NCI-H345 (cell line): ENCODE results near the gene NKX1-2.

Experiments
- DNase-seq: peaks from one replicate; lab custom pipeline; 2025; lab: John Stamatoyannopoulos, UW

Gene NKX1-2

GRCh38 chr10:124450012-124450782, at the start of gene NKX1-2:
TSS of gene NKX1-2 (minus strand) at chr10:124450035. CDS start at chr10:124449943, 92 bp downstream.
- DNase-seq = peak; percentile 30

- no peak for DNase-seq
Observed at GRCh38 chr10:124498056-124498455, 48.2 kb upstream of the NKX1-2 start.

GRCh38 chr10:124497196-124497881, 47.5 kb upstream of the NKX1-2 start:
- DNase-seq = no peak

- no peak for DNase-seq
Observed at GRCh38 chr10:124496620-124497019, 46.8 kb upstream of the NKX1-2 start.

- DNase-seq = no peak
Observed at GRCh38 chr10:124496150-124496549, 46.3 kb upstream of the NKX1-2 start.

GRCh38 chr10:124495725-124496124, 45.9 kb upstream of the NKX1-2 start:
- no peak for DNase-seq

GRCh38 chr10:124495162-124495561, 45.3 kb upstream of the NKX1-2 start:
- no peak for DNase-seq

GRCh38 chr10:124494046-124494807, 44.4 kb upstream of the NKX1-2 start:
- no peak for DNase-seq

GRCh38 chr10:124493214-124493882, 43.5 kb upstream of the NKX1-2 start:
- no peak for DNase-seq

- no peak for DNase-seq
Observed at GRCh38 chr10:124492266-124492665, 42.4 kb upstream of the NKX1-2 start.

GRCh38 chr10:124491105-124491504, 41.3 kb upstream of the NKX1-2 start:
- DNase-seq = no peak

GRCh38 chr10:124486635-124487034, 36.8 kb upstream of the NKX1-2 start:
- no peak for DNase-seq

GRCh38 chr10:124484661-124485060, 34.8 kb upstream of the NKX1-2 start:
- DNase-seq = no peak

- DNase-seq = no peak
Observed at GRCh38 chr10:124484031-124484430, 34.2 kb upstream of the NKX1-2 start.

- DNase-seq = no peak
Observed at GRCh38 chr10:124482876-124483275, 33.0 kb upstream of the NKX1-2 start.

- no peak for DNase-seq
Observed at GRCh38 chr10:124482236-124482800, 32.5 kb upstream of the NKX1-2 start.

GRCh38 chr10:124481717-124482116, 31.9 kb upstream of the NKX1-2 start:
- no peak for DNase-seq

- no peak for DNase-seq
Observed at GRCh38 chr10:124480860-124481259, 31.0 kb upstream of the NKX1-2 start.

GRCh38 chr10:124478515-124478914, 28.7 kb upstream of the NKX1-2 start:
- no peak for DNase-seq

GRCh38 chr10:124477614-124478363, 28.0 kb upstream of the NKX1-2 start:
- DNase-seq = no peak
